HG03432 (cell line): ENCODE results near the gene MSH6.
"Not testable (repeated sequence)": the region's sequence is repeated elsewhere in the genome, so short reads cannot be mapped to it uniquely, and the experiment has no call there.

Source experiments
- ATAC-seq: cut with Tn5 transposase; IDR thresholded peaks from one replicate; pipeline ENCODE4 v1.9.1; 2021; ENCODE audit warnings: mild to moderate bottlenecking, moderate library complexity; ENCODE audit not compliant: unreplicated experiment

Gene MSH6

GRCh38 chr2:47838249-47838648, 55.3 kb downstream of the MSH6 start:
- ATAC-seq, result no peak

GRCh38 chr2:47838686-47839085, 55.7 kb downstream of the MSH6 start:
- no peak for ATAC-seq

- no peak for ATAC-seq
Measured at GRCh38 chr2:47842846-47843245, 59.9 kb downstream of the MSH6 start.

- ATAC-seq, result no peak
Measured at GRCh38 chr2:47843407-47843806, 60.5 kb downstream of the MSH6 start.

DNA sequence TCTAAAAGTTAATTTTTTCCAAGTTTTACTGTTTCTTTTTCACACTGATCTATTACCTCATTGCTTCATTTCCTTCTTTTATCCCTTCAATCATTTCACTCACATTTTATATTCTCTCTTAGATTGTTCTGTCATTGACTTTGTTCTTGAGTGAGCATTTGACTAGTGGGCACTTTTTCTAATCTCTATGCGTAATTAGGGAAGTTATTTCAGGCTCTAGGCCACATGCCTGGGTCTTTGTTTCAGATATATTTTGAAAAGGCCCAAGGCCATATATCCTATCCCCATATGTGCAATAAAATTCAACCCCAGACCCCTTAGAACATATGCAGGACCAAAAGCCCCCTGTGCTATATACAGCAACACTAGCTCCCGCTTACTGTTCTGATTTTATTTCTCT, 61.2 kb downstream of the MSH6 start:
- no peak for ATAC-seq

DNA sequence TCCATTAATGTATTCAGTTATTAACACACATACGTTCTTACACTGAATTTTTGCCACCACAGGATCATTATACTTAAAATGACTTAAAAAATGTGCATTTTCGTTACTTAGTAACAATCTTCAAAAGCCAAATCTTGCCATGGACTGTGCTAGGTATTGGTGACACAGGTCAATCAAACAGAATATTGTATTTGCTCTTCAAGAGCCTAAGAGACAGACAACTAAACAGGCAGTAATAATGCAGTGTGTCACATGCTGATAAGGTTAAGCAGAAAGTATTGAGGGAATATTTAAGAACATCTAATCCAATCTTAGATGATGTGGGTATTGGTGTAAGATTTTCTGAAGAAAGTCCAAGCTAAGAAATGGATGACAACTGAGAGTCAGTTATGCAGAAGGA, 66.4 kb downstream of the MSH6 start:
- ATAC-seq, result no peak

DNA sequence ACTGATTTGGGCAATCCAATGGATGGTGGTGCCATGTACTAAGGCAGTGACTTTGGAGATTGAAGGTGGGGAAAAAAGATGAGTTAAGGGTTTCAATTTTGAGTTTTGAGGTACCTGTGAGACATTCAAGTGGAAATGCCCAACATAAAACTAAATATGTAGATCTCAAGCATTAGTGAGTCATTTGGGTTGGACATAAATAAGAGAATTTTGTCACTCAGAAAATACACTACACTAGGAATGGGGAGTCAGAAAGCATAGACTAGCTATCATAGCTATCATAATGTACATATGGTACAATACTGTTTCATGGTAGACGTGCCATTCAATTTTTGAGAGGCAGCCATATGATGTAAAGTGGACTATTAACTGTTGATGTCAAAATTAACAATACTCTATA, 67.3 kb downstream of the MSH6 start:
- no peak for ATAC-seq

- ATAC-seq, result not testable (repeated sequence)
Measured at GRCh38 chr2:47853067-47853777, 70.3 kb downstream of the MSH6 start.
